Liver (tissue), 9 donors: ENCODE results near the gene COMMD4. TPM values are rescaled to one million over a fixed set of nuclear protein-coding genes. Genes with fewer than 3 reads are reported as not detected.
A peak's percentile ranks its signal among the peaks of the same experiment; 100 is the strongest.
"Not testable (repeated sequence)": the region's sequence is repeated elsewhere in the genome, so short reads cannot be mapped to it uniquely, and the experiment has no call there.

Source experiments
- DNase-seq: peaks from one replicate; pipeline ENCODE4 v3.0.0-alpha.2; 2017; ENCODE audit warnings: low spot score
- H3K27ac ChIP-seq, 2 donors: one replicate each; pipeline ENCODE4 v1.7.0; 2013; ENCODE audit warnings: inconsistent platforms in 2 of 2, low read length in 2 of 2, control low read depth in 1 of 2, low read depth in 1 of 2, mild to moderate bottlenecking in 1 of 2
- H3K27me3 ChIP-seq, 4 donors: one replicate each; pipeline versions ENCODE4 v1.6.1 to v1.7.0; 2013; ENCODE audit warnings: low read length in 3 of 4, inconsistent platforms in 1 of 4, mild to moderate bottlenecking in 1 of 4, moderate library complexity in 1 of 4; ENCODE audit not compliant: control insufficient read depth in 4 of 4, insufficient read depth in 4 of 4
- H3K36me3 ChIP-seq, 4 donors: one replicate each; pipeline versions ENCODE4 v1.6.1 to v1.7.0; 2013; ENCODE audit warnings: low read length in 3 of 4, mild to moderate bottlenecking in 3 of 4, low read depth in 1 of 4, moderate library complexity in 1 of 4; ENCODE audit not compliant: control insufficient read depth in 4 of 4, insufficient read depth in 3 of 4
- H3K4me1 ChIP-seq, 4 donors: one replicate each; pipeline versions ENCODE4 v1.6.1 to v1.7.0; 2013; ENCODE audit warnings: low read length in 3 of 4, mild to moderate bottlenecking in 3 of 4, moderate library complexity in 1 of 4; ENCODE audit not compliant: control insufficient read depth in 4 of 4, insufficient read depth in 4 of 4
- H3K4me3 ChIP-seq, 3 donors: one replicate each; pipeline versions ENCODE4 v1.6.1 to v1.7.0; 2013; ENCODE audit warnings: low read length in 3 of 3, control low read depth in 1 of 3, low read depth in 1 of 3, mild to moderate bottlenecking in 1 of 3
- H3K9ac ChIP-seq, 2 donors: one replicate each; pipeline ENCODE4 v1.7.0; 2013; ENCODE audit warnings: low read length in 2 of 2, mild to moderate bottlenecking in 2 of 2, moderate library complexity in 2 of 2, control low read depth in 1 of 2, low read depth in 1 of 2
- H3K9me3 ChIP-seq, 4 donors: one replicate each; pipeline versions ENCODE4 v1.6.1 to v1.7.0; 2013; ENCODE audit warnings: low read length in 3 of 4; ENCODE audit not compliant: control insufficient read depth in 4 of 4
- EGR1 ChIP-seq, 2 donors: IDR thresholded peaks; 2 replicates each; pipeline ENCODE4 v1.6.1; 2016 to 2018; ENCODE audit warnings: antibody characterized with exemption in 2 of 2, low read depth in 2 of 2
- FOXA1 ChIP-seq: IDR thresholded peaks from 2 replicates; pipeline ENCODE4 v1.6.1; 2016; ENCODE audit warnings: antibody characterized with exemption
- FOXA2 ChIP-seq: IDR thresholded peaks from 2 replicates; pipeline ENCODE4 v1.6.1; 2016; ENCODE audit warnings: antibody characterized with exemption
- GABPA ChIP-seq, 2 donors: IDR thresholded peaks in 1 of 2; conservative IDR thresholded peaks in 1 of 2; 2 replicates each; pipeline ENCODE4 v1.6.1; 2016; ENCODE audit warnings: antibody characterized with exemption in 2 of 2, mild to moderate bottlenecking in 1 of 2, moderate library complexity in 1 of 2
- HNF4G ChIP-seq: IDR thresholded peaks from 2 replicates; pipeline ENCODE4 v1.6.1; 2016; ENCODE audit warnings: antibody characterized with exemption
- RAD21 ChIP-seq, 2 donors: IDR thresholded peaks; 2 replicates each; pipeline ENCODE4 v1.6.1; 2016; ENCODE audit warnings: antibody characterized with exemption in 2 of 2, mild to moderate bottlenecking in 2 of 2
- RXRA ChIP-seq, 2 donors: IDR thresholded peaks; 2 replicates each; pipeline ENCODE4 v1.6.1; 2017 to 2018; ENCODE audit warnings: antibody characterized with exemption in 2 of 2, mild to moderate bottlenecking in 1 of 2
- SP1 ChIP-seq: IDR thresholded peaks from 2 replicates; pipeline ENCODE4 v1.6.1; 2018; ENCODE audit warnings: antibody characterized with exemption, mild to moderate bottlenecking
- TAF1 ChIP-seq: conservative IDR thresholded peaks from 2 replicates; pipeline ENCODE4 v1.6.1; 2016; ENCODE audit warnings: antibody characterized with exemption, mild to moderate bottlenecking
- WGBS: extraction: QIAGEN DNeasy Blood & Tissue Kit; methylation state at CpG from one replicate; pipeline ENCODE4 v1.1.7; 2013; 5-methylcytosine and 5-hydroxymethylcytosine counted together
- polyA plus RNA-seq, 2 donors: library from polyadenylated mRNA; stranded (reverse) in 1 of 2; unstranded in 1 of 2; fragments of 200-250 nt in 1 of 2; fragments of >200 nt in 1 of 2; fragmentation: Nextera tagmentation in 1 of 2; extraction: Ambion mirVana in 1 of 2; gene quantifications; one replicate each; pipeline versions ENCODE4 v1.2.1 to v1.2.3, GENCODE V29; 2013 to 2015
- total RNA-seq, 2 donors: library from RNA; depleted of rRNA; stranded (reverse); fragments of >200 nt; gene quantifications; one replicate each; pipeline ENCODE4 v1.2.3, GENCODE V29; 2014
- TF ChIP-seq, protein P1 (sequence below): fragments of 150-350 bp; IDR thresholded peaks from 2 replicates; pipeline ENCODE4 v1.5.1; 2017; ENCODE audit warnings: improper control_type of control experiment, low read depth, low read length; ENCODE audit not compliant: missing input control
- TF ChIP-seq, protein P2 (sequence below): IDR thresholded peaks from 2 replicates; pipeline ENCODE4 v1.6.1; 2016; ENCODE audit warnings: antibody characterized with exemption
- TF ChIP-seq, protein P3 (sequence below): IDR thresholded peaks from 2 replicates; pipeline ENCODE4 v1.6.1; 2016; ENCODE audit warnings: antibody characterized with exemption
- TF ChIP-seq, protein P4 (sequence below): IDR thresholded peaks from 2 replicates; pipeline ENCODE4 v1.6.1; 2016; ENCODE audit warnings: antibody characterized with exemption, mild to moderate bottlenecking
- donor health status: healthy.
- donor health status: healthy.
- donor health status: healthy.
- donor health status: healthy.
- donor health status: healthy.

Gene COMMD4
- total and polyA plus RNA-seq, 4 donors: 21.2 to 56.0 (median 37.3) TPM

DNA sequence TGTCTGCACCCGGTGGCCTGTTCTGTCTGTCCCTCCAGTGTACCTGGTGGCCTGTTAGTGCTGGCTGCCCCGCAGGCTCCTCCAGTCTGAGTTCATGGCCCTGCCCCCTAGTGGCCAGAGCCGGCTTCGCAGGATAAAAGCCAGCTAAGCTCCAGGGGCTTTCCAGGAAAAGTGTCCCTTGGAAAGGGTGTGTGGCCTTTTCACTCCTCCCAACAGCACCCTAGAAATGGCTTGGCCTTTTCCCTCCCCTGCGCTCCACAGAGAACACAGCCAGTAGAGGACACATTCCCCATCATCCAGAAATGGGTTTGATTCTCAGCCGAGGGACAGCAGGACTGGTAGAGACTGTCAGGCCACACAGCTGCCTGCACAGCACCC is 36.6 kb upstream of the COMMD4 start:
- WGBS: 19% methylated on average over 6 of the region's 6 CpGs
- not testable (repeated sequence) for DNase-seq

DNA sequence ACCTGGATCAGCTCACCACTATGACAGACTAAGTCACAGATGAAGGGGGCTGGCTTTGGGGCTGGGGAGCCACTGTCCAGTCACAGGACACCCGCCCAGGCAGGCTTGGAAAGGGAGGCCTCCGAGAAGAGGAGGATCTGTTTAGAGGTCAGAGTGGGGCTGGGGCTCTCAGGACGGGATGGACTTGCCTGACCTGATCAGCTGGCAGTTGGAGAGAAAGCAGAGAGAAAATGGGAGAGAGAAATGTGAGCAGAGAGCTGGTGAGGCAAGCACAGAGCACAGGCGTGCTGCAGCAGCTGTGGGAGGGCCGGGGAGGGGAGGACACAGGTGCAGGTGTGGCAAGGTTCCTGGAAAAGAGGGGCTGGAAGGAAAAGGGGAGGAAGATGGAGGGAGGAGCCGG is 35.8 kb upstream of the COMMD4 start:
- not testable (repeated sequence) for H3K9me3 ChIP-seq, H3K36me3 ChIP-seq, H3K27me3 ChIP-seq, DNase-seq, H3K27ac ChIP-seq, H3K4me1 ChIP-seq, H3K9ac ChIP-seq, H3K4me3 ChIP-seq
- 72% methylated on average over 6 of the region's 6 CpGs for WGBS

More for the DNA sequence above, 36.6 kb upstream of the COMMD4 start:
- not testable (repeated sequence) for H3K9me3 ChIP-seq, H3K27me3 ChIP-seq, H3K4me3 ChIP-seq, H3K9ac ChIP-seq, H3K27ac ChIP-seq, H3K36me3 ChIP-seq, H3K4me1 ChIP-seq
- TF ChIP-seq RAD21 (IDR thresholded peaks at IDR 0.05): peak; percentile 42 to 56
- TF ChIP-seq, protein P1, sequence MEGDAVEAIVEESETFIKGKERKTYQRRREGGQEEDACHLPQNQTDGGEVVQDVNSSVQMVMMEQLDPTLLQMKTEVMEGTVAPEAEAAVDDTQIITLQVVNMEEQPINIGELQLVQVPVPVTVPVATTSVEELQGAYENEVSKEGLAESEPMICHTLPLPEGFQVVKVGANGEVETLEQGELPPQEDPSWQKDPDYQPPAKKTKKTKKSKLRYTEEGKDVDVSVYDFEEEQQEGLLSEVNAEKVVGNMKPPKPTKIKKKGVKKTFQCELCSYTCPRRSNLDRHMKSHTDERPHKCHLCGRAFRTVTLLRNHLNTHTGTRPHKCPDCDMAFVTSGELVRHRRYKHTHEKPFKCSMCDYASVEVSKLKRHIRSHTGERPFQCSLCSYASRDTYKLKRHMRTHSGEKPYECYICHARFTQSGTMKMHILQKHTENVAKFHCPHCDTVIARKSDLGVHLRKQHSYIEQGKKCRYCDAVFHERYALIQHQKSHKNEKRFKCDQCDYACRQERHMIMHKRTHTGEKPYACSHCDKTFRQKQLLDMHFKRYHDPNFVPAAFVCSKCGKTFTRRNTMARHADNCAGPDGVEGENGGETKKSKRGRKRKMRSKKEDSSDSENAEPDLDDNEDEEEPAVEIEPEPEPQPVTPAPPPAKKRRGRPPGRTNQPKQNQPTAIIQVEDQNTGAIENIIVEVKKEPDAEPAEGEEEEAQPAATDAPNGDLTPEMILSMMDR: peak; percentile 27

DNA sequence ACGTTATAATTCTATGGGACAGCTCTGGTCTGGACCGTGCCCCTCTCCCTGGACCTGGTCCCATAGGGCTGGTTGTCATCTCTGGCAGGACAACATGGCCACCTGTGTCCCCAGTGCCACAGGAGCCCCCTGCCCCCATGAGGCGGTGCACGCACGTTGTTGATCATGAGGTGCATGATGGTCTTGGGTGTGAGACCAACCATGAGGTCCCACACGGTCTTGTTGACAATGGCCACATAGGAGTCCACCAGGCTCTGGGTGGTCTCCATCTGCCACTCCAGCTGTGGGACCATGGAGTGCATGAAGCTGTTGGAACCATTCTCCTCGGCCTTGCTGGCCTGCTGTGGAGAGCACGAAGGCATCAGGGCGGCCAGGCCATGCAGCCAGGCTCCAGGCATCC is 33.5 kb upstream of the COMMD4 start:
- H3K27me3 ChIP-seq: no peaks in the 10 kb centered on the region
- H3K4me1 ChIP-seq: no peaks in the 10 kb centered on the region
- TF ChIP-seq HNF4G: no peak
- TF ChIP-seq RXRA (IDR thresholded peaks at IDR 0.05): no peak
- TF ChIP-seq, protein P2, sequence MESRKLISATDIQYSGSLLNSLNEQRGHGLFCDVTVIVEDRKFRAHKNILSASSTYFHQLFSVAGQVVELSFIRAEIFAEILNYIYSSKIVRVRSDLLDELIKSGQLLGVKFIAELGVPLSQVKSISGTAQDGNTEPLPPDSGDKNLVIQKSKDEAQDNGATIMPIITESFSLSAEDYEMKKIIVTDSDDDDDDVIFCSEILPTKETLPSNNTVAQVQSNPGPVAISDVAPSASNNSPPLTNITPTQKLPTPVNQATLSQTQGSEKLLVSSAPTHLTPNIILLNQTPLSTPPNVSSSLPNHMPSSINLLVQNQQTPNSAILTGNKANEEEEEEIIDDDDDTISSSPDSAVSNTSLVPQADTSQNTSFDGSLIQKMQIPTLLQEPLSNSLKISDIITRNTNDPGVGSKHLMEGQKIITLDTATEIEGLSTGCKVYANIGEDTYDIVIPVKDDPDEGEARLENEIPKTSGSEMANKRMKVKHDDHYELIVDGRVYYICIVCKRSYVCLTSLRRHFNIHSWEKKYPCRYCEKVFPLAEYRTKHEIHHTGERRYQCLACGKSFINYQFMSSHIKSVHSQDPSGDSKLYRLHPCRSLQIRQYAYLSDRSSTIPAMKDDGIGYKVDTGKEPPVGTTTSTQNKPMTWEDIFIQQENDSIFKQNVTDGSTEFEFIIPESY: no peak
- no peak for TF ChIP-seq TAF1
- no peak for TF ChIP-seq SP1
- TF ChIP-seq GABPA (IDR thresholded peaks at IDR 0.05 in 1 of 2, conservative IDR thresholded peaks at IDR 0.05 in 1 of 2): no peak
- no peak for TF ChIP-seq RAD21 (IDR thresholded peaks at IDR 0.05)
- TF ChIP-seq, protein P1: no peak
- no peak for TF ChIP-seq FOXA2
- no peak for TF ChIP-seq FOXA1
- TF ChIP-seq, protein P3, sequence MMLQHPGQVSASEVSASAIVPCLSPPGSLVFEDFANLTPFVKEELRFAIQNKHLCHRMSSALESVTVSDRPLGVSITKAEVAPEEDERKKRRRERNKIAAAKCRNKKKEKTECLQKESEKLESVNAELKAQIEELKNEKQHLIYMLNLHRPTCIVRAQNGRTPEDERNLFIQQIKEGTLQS: no peak
- TF ChIP-seq EGR1 (IDR thresholded peaks at IDR 0.05; ENCODE audit: low read depth in 2 of 2): no peak
- TF ChIP-seq, protein P4, sequence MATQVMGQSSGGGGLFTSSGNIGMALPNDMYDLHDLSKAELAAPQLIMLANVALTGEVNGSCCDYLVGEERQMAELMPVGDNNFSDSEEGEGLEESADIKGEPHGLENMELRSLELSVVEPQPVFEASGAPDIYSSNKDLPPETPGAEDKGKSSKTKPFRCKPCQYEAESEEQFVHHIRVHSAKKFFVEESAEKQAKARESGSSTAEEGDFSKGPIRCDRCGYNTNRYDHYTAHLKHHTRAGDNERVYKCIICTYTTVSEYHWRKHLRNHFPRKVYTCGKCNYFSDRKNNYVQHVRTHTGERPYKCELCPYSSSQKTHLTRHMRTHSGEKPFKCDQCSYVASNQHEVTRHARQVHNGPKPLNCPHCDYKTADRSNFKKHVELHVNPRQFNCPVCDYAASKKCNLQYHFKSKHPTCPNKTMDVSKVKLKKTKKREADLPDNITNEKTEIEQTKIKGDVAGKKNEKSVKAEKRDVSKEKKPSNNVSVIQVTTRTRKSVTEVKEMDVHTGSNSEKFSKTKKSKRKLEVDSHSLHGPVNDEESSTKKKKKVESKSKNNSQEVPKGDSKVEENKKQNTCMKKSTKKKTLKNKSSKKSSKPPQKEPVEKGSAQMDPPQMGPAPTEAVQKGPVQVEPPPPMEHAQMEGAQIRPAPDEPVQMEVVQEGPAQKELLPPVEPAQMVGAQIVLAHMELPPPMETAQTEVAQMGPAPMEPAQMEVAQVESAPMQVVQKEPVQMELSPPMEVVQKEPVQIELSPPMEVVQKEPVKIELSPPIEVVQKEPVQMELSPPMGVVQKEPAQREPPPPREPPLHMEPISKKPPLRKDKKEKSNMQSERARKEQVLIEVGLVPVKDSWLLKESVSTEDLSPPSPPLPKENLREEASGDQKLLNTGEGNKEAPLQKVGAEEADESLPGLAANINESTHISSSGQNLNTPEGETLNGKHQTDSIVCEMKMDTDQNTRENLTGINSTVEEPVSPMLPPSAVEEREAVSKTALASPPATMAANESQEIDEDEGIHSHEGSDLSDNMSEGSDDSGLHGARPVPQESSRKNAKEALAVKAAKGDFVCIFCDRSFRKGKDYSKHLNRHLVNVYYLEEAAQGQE: no peak
- no peaks in the 10 kb centered on the region for H3K36me3 ChIP-seq
- H3K27ac ChIP-seq: no peak overlapping the region
- no peak for DNase-seq
- H3K9me3 ChIP-seq: no peaks in the 10 kb centered on the region
- no peak overlapping the region for H3K4me3 ChIP-seq
- 91% methylated on average over 9 of the region's 9 CpGs for WGBS
- no peak overlapping the region for H3K9ac ChIP-seq

DNA sequence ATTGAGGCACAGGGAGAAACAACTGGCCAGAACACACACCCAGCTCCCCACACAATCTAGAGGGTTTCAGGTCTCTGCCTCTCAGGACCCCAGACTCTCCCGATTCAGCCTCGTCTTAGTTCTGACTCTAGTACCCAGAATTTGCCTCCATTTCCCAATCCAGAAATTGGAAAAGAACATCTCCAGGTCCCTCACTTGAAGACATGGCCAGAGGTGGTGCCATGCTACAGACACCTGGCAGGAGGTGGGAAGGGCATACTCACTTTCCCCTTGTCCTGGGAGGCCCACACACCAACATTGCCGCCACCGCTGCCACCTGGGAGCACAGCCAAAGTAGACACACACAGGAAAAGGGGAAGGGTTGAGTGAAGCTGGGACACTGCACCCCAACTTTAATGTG is 33.1 kb upstream of the COMMD4 start:
- H3K9ac ChIP-seq, H3K9me3 ChIP-seq, H3K36me3 ChIP-seq, H3K4me3 ChIP-seq, DNase-seq, H3K4me1 ChIP-seq, H3K27ac ChIP-seq, H3K27me3 ChIP-seq: not testable (repeated sequence)
- WGBS: 95% methylated on average over 4 of the region's 4 CpGs
